ENCODE results near the gene LGI4. TPM values are rescaled to one million over a fixed set of nuclear protein-coding genes. Genes with fewer than 3 reads are reported as not detected.
"Not testable (repeated sequence)": the region's sequence is repeated elsewhere in the genome, so short reads cannot be mapped to it uniquely, and the experiment has no call there.

LGI4 gene
- total RNA-seq, 1 donor from 2014 or later, result 59.3 TPM

DNA sequence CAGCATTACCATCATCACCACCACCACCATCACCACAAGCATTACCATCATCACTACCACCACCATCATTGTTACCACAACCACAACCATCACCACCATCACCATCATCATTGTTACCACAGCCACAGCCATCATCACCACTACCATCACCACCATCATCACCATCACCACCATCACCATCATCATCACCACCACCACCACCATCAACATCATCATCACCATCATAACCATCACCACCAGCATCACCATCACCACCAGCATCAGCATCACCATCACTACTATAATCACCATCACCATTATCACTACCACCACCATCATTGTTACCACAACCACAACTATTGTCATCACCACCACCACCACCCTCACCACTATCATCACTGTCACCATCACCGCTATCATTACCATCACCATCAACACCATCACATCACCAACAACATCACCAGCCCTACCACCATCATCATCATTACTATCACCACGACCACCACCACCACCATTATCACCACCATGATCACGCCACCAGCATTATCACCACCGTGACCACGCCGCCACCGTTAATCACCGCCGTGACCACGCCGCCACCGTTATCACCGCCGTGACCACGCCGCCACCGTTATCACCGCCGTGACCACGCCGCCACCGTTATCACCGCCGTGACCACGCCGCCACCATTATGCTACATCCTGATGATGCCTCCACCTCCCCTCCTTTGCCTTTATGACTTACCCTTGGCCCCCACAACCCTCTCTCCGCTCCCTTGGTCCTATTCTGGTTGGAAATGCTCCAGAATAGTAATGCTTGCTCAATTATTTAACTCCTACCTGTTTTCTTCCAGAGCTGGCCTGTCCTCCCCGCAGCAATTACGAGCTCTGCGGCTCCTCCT lies 29.2 kb downstream of the LGI4 start:
- Histone ChIP-seq H3K36me3 (no peaks in the 10 kb centered on the region), H3K27ac (no peak overlapping the region), H3K9me3 (no peaks in the 10 kb centered on the region), H3K27me3 (no peaks in the 10 kb centered on the region), H3K4me1 (no peaks in the 10 kb centered on the region), H3K4me3 (no peak overlapping the region)
- intact Hi-C loops (cut with DNase I), result no loop called here
- TF ChIP-seq, protein P1, sequence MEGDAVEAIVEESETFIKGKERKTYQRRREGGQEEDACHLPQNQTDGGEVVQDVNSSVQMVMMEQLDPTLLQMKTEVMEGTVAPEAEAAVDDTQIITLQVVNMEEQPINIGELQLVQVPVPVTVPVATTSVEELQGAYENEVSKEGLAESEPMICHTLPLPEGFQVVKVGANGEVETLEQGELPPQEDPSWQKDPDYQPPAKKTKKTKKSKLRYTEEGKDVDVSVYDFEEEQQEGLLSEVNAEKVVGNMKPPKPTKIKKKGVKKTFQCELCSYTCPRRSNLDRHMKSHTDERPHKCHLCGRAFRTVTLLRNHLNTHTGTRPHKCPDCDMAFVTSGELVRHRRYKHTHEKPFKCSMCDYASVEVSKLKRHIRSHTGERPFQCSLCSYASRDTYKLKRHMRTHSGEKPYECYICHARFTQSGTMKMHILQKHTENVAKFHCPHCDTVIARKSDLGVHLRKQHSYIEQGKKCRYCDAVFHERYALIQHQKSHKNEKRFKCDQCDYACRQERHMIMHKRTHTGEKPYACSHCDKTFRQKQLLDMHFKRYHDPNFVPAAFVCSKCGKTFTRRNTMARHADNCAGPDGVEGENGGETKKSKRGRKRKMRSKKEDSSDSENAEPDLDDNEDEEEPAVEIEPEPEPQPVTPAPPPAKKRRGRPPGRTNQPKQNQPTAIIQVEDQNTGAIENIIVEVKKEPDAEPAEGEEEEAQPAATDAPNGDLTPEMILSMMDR (IDR thresholded peaks at IDR 0.05), result no peak
- no peak for DNase-seq (ENCODE audit: low spot score in 2 of 2)

DNA sequence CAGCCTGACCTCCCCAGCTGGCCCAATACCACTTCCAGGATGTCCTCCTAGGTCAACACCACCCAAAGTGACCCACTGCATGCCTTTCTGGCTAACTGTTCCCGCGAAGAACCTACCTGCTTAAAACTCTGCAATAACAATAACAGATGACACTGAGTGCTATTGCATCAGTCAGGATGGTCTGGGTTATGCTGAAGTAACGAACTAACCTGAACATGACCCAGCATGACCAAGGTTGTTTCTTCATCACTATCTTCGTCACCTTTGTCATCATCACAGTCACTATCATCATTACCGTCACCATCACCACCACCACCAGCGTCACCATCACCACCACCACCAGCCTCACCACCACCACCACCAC lies 29.8 kb downstream of the LGI4 start:
- no peaks in the 10 kb centered on the region for H3K27me3 ChIP-seq
- TF ChIP-seq, protein P1 (IDR thresholded peaks at IDR 0.05), result no peak
- H3K4me3 ChIP-seq, result no peak overlapping the region
- no peaks in the 10 kb centered on the region for H3K9me3 ChIP-seq
- intact Hi-C loops (cut with DNase I), result no loop called here
- no peak for DNase-seq (ENCODE audit: low spot score in 2 of 2)
- H3K27ac ChIP-seq, result no peak overlapping the region
- H3K4me1 ChIP-seq, result no peaks in the 10 kb centered on the region
- H3K36me3 ChIP-seq, result no peaks in the 10 kb centered on the region

DNA sequence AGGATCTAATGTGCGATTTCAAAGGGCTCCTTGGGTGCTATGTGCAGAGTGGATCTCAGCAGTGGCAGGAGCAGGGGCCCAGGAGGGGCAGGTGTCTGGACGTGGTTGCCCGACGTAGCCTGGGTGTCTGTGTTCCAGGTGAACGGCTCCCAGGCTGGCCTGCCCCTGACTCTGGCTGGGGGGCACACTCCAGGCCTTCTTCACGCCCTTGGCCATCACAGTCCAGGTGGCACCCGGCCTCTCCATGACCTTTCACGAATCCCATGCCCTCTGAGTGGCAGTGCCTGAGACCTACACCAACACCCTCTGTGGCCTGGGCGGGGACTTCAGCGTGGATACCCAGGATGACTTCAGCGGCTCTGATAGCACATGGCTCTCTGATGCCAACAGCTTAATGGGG lies 30.5 kb downstream of the LGI4 start:
- TF ChIP-seq, protein P1 (IDR thresholded peaks at IDR 0.05), result no peak
- intact Hi-C loops (cut with DNase I), result no loop called here
- Histone ChIP-seq H3K4me3 (no peak overlapping the region), H3K27ac (no peak overlapping the region), H3K36me3 (no peaks in the 10 kb centered on the region), H3K4me1 (no peaks in the 10 kb centered on the region), H3K27me3 (no peaks in the 10 kb centered on the region), H3K9me3 (no peaks in the 10 kb centered on the region)
- DNase-seq (ENCODE audit: low spot score in 2 of 2), result no peak

DNA sequence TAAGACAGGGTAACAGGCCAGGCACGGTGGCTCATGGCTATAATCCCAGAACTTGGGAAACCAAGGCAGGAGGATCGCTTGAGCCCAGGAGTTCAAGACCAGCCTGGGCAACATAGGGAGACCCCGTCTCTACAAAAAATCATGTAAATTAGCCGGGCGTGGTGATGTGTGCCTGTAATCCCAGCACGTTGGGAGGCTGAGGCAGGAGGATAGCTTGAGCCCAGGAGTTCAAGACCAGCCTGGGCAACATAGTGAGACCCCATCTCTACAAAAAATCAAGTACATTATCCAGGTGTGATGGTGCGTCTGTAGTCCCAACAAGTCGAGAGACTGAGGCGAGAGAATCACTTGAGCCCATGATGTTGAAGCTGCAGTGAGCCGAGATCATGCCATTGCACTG lies 31.2 kb downstream of the LGI4 start:
- intact Hi-C loops (cut with DNase I); H3K36me3 ChIP-seq; H3K27ac ChIP-seq; DNase-seq (ENCODE audit: low spot score in 2 of 2); H3K4me3 ChIP-seq; H3K4me1 ChIP-seq; H3K27me3 ChIP-seq; H3K9me3 ChIP-seq: not testable (repeated sequence)

DNA sequence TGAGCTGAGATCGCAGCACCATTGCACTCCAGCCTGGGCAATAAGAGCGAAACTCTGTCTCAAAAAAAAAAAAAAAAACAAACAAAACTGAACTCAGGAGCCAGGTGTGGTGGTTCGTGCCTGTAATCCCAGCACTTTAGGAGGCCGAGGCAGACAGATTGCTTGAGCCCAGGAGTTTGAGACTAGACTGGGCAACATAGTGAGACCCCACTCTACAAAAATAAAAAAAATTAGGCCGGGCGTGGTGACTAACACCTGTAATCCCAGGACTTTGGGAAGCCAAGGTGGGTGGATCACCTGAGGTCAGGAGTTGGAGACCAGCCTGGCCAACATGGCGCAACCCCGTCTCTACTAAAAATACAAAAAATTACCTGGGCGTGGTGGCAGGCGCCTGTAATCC lies 32.9 kb downstream of the LGI4 start:
- intact Hi-C loops (cut with DNase I); H3K36me3 ChIP-seq; H3K4me1 ChIP-seq; H3K9me3 ChIP-seq; H3K4me3 ChIP-seq; H3K27ac ChIP-seq; H3K27me3 ChIP-seq; DNase-seq (ENCODE audit: low spot score in 2 of 2): not testable (repeated sequence)

DNA sequence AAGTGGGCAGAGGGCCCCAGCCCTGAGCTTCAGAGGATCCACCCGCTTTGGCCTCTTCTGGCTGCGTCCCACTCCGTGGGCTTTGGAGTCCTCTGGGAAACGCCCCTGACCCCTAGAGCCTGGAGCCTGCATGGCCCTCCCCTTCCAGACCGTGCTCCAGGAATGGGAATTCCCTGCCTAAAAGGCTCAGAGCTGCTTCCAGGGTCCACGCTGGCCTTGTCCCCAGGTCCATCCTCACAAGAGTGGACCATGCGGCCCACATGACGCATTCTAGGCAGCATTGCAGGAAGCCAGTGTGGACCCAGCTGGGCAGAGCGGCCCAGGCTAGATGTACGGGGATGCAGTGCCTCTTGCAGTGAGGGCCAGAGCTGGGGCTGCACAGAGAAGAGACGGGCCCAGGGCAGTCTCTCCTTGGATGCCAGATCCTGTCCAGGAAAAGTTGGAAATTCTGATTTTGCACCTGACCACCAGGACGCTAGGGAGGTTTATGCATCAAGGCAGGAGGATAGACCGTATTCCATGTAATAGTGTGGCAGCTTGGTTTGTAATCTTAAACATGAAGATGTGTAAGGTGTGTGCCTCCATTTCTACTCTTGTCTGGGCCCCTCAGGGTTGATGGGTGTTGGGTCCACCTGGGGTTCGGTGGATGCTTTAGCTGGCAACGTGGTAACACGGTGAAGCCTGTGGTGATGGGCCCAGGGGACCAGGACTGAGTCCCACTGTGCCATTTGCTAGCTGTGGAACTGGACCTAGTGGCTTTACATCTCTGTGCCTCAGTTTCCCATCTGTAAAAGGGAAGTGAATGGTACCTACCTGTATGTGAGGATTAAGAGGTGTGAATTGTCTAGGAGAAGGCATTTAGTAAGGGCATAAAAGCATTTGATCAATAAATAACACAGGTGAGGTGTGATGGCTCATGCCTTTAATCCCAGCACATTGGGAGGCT lies 34.0 kb downstream of the LGI4 start:
- no peaks in the 10 kb centered on the region for H3K36me3 ChIP-seq
- H3K9me3 ChIP-seq, result no peaks in the 10 kb centered on the region
- no peak overlapping the region for H3K4me3 ChIP-seq
- TF ChIP-seq, protein P1 (IDR thresholded peaks at IDR 0.05), result no peak
- DNase-seq (ENCODE audit: low spot score in 2 of 2), result no peak
- no peaks in the 10 kb centered on the region for H3K4me1 ChIP-seq
- intact Hi-C loops (cut with DNase I), result no loop called here
- H3K27me3 ChIP-seq, result no peaks in the 10 kb centered on the region
- no peak overlapping the region for H3K27ac ChIP-seq

Data from ascending aorta (tissue), 2 donors.